CD1c-positive myeloid dendritic cell (primary cell): Measurements from ENCODE around the gene PTCD1.
A peak's percentile ranks its signal among the peaks of the same experiment; 100 is the strongest.

Source experiments
- DNase-seq: peaks from one replicate; pipeline ENCODE4 v3.0.0-alpha.2; 2016; ENCODE audit errors: extremely low spot score

The PTCD1 gene

DNA sequence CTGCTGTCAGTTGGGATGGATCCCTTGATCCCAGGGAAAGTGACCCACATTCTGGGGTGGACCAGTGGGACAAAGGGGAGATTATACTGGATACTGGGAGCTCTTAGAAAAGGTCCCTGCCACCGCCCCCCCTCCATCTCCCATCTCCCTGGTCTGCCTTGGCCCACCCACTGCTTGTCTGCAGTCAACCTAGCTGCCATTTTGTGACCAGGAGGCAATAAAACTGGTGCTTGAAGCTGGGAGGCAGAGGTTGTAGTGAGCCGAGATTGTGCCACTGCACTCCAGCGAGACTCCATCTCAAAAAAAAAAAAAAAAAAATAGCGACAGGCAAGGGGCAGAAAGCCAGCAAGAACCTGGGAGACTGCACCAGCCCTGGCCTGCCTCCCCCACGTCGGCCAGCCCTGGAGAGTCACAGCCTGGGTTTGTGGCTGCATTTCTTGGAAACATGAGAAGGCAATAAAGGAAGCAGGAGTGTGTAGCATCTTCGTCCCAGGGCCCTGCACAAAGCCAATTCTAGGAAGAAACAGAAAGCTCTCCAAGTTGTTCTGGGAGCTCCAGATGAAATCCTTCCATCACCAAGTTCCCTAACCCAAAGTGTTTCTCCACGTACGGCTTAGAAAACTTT, 68.7 kb downstream of the PTCD1 start:
- peak; percentile 42 for DNase-seq

DNA sequence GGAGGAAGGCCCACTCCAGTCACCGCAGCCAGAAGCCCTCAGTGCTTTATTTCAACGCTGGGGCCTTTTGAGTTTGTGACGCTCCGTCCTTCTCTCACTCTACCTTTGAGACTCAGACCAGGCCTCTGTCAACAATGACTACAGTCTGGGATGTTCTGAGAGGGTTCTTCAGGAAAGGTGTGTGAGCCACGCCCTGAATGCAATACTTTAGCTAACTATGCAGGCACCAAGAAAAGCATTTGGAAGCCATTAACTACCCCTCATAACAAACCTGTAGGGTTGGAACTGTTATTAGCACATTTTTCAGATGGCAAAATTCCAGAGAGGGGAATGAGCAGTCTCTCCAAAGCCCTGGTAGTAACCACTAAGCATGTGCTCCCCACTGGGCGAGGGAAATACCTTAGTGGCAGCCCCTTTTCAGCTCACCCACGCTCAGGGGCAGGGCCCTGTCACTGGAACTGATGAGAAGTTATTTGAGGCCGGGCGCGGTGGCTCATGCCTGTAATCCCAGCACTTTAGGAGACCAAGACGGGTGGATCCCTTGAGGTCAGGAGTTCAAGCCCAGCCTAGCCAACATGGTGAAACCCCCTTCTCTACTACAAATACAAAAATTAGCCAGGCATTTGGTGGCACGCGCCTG, 69.7 kb downstream of the PTCD1 start:
- DNase-seq, result no peak
